Stimulated activated CD8-positive, alpha-beta memory T cell treated with anti-CD3 and anti-CD28 coated beads, Interleukin-7, amount 100 ng/mL, for 24 hours (primary cell): Measurements from ENCODE around the gene RSRC2.
A peak's percentile ranks its signal among the peaks of the same experiment; 100 is the strongest.
"Not testable (repeated sequence)": the region's sequence is repeated elsewhere in the genome, so short reads cannot be mapped to it uniquely, and the experiment has no call there.

ENCODE experiments used
- DNase-seq: peaks from one replicate; pipeline ENCODE4 v3.0.0-alpha.2; 2020; ENCODE audit warnings: low read depth

The RSRC2 gene

DNA sequence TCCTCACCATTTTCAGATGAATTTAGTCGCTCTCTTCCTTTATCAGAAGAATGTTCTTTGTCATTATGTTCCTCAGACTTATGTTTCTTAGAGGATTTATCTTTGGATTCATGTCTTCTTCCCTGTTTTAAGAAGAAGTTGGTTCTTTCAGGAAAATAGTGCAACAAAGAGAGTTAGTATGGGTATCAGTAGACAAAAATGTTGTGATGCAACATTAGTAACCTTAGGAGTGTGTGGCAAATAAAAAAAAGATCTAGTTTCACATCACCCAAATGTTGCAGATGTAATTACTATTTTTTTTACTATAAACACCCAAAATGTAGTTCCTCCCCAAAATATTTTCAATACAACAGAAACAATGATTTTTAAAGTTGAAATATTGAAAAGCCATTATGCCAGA is 7.8 kb downstream of the RSRC2 start:
- DNase-seq: no peak

DNA sequence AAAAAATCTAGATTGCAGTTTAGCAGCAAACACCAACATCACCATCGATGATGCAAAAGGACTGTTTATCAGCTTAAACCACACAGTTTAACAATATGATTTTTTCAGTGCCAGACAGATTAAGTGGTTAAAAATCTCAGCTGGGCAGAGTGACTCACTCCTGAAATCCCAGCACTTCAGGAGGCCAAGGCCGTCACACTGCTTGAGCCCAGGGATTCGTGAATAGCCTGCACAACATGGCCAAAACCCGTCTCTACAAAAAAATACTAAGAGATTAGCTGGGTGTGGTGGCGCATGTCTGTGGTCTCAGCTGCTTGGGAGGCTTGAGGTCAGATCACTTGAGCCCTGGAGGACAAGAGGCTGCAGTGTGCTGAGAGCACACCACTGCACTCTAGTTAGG is 8.9 kb downstream of the RSRC2 start:
- no peak for DNase-seq

- no peak for DNase-seq
These were observed 10.0 kb downstream of the RSRC2 start for GRCh38 chr12:122516544-122517361.

DNA sequence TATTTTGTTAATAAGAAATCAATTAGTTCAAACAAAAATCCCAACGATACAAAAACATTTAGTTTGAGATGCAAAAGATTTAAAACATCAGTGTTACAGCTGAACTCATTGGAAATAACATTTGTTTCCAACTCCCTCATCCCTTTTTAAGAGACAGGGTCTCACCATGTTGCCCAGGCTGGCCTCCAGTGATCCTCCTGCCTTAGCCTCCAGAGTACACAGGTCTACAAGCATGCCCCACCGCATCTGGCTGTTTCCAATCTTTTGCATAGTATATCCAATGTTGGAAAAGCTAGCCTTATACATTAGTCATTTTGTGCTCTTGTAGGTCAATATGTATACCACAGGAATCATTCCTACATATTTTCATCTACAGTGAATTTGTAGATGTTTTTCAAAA is 11.5 kb downstream of the RSRC2 start:
- no peak for DNase-seq

DNA sequence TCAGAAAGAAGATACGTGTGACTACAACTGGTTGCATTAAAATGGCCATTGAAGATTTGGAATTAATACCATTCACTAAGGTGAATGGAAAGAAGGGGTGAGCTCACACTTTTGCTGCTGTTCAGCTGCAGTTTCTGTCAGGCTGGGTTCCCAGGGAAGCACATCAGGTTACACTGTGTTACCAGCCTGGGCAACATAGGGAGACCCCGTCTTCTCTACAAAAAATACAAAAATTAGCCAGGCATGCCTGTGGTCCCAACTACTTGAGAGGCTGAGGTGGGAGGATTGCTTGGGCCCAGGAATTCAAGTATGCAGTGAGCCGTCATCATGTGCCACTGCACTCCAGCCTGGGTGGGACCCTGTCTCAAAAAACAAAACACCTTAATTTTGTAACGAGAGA is 13.1 kb downstream of the RSRC2 start:
- DNase-seq: no peak

- DNase-seq: not testable (repeated sequence)
These were observed 13.7 kb downstream of the RSRC2 start for GRCh38 chr12:122513028-122513427.

GRCh38 chr12:122508163-122508562 is 18.6 kb downstream of the RSRC2 start:
- no peak for DNase-seq

DNA sequence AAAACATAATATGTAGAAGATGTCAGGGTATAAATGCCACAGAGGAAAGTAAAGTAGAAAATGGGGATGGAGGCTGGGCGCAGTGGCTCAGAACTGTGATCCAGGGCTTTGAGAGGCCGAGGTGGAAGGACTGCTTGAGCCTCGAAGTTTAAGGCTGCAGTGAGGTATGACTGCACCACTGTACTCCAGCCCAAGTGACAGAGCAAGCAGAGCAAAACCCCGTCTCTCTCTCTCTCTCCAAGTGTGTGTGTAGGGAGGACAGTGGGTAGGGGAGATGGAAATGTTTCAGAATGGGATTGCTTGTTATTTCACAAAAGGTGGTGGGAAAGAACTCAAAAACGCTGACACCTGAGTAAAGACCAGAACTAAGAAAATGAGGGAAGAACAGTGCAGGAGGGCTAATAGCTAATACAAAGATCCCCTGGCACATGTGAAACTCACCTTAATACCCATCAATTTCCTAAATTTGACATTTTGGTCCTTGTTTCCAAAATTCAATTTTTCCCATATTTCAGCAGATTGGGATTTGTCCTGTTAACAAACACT is 20.3 kb downstream of the RSRC2 start:
- DNase-seq: no peak

GRCh38 chr12:122505419-122506051 is 21.2 kb downstream of the RSRC2 start:
- no peak for DNase-seq

- DNase-seq: no peak
These were observed 22.7 kb downstream of the RSRC2 start for GRCh38 chr12:122503783-122504590.

DNA sequence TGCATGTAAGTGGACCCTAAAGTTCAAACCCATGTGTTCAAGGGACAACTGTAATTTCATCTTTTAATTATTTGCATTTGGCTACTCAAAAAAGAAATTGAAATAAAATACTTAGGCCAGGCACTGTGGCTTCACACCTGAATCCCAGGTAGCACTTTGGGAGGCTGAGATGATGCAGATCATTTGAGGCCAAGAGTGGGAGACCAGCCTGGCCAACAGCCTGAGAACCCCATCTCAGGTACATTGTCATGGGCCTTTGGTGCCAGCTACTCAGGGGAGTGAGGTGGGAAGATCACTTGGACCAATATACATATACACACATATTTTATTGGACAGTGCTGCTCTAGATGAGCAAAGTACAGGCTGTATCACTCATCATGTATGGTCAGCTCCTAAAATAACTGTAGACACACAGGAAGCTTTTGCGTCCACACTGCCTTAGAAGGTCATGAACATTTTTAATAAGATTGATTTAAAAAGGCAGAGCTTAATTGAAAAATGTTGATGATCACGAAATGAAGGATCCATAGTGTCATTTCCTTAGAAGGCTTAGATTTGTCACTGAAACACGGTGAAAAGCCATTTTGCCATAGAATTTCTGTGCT is 23.5 kb downstream of the RSRC2 start:
- no peak for DNase-seq

DNA sequence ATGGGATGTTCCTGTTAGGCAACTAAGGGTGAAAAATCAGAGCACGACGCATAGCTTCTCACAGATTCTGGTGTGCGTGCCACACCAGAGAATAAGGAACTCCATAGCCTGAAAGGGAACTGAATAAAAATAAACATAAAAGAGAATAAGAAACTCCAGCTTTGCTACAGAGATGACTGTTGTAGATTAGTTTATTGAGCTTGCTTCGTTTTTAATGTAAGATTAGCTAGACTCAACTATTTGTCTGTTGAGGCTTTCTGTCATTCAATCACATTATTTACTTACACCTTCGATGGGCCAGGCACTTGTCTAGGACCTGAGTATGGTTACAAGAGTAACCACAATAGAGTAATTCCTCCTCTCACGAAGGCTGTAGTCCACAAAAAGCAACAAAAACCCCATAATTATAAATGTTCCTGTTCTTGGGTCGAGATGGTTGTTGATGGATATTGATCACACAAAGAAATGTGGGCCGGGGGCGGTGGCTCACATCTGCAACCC is 25.2 kb downstream of the RSRC2 start:
- DNase-seq: no peak

DNA sequence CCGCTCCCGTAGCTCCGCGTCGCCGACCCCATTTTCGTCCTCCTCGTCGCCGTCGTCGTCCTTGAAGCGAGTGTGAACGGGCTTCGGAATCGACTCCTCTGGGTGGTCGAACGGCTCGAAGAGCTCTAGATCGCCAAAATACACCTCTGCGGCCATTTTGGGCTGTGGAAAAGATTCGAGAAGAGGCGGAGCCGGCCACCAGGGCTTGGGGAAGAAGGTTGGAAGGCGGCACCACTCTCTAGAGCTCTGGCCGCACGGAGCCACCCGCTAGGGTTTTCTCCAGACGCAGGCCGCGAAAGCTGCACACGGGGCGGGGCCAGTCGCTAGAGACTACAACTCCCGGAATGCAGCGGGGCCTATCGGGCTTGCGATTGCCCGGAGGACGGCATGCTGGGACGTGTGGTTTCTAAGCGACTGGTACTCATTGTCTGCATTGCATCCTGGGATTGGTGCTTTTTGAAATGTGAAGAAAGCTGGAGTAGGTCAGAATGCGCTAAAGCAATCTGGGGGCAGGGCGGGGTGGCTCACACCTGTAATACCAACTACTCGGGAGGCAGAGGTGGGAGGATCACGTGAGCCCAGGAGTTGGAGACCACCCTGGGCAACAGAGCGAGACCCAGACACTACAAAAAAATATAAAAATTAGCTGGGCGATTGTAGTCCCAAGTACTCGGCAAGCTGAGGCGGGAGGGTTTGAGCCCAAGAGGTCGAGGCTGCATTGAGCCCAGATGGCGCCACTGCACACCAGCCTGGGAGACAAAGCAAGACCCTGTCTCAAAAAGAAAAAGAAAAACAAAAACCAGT is 25.8 kb downstream of the RSRC2 start, which contains the start of gene ZCCHC8:
ZCCHC8 (minus strand) TSS at position 248 of the 804 bp plus-strand sequence; CDS start at position 156, 92 bp downstream.
- DNase-seq: peak; percentile 91

DNA sequence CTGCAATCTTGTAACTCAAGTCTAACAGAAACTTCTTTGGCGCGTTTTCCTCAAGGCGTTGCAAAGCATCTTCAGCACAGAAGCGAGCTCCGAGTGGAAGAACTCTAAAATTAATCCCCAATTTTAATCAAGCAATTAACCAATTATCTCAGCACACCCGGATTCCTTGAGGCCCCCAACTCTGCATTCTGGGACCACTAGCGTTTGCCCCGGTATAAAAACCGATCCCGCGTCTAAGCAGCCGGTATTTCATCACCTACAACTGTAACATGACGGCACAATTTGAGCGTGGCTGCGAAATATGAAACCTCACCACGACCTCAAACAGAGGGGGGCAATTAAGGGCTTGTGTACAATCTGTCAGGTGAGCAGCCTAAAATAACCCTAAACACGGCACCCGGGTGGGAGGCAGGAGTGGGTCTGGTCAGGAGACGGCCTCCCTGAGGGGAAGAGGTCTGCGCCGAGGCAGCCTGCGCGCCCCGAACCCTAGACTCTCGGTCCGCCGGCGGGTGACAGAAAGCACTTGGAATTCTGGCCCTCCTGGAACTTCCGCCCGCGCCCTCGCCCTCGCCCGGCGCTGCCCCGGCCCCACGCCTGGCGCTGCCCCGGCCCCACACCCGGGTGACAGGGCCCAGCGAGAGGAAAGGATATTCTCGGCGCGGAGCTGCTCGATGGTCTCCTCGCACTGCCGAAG is 26.6 kb downstream of the RSRC2 start:
- no peak for DNase-seq

DNA sequence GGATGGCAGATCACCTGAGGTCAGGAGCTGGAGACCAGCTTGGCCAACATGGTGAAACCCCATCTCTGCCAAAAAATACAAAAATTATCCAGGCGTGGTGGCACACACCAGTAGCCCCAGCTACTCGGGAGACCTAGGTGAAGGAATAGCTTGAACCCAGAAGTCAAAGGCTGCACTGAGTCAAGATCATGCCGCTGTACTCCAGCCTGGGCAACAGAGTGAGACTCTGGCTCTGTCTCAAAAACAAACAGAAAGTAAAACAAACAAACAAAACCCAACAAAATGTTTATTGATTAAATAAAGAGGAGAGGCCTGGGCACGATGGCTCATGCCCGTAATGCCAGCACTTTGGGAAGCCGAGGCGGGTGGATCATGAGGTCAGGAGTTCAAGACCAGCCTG is 31.5 kb downstream of the RSRC2 start:
- no peak for DNase-seq

GRCh38 chr12:122493222-122493621 is 33.5 kb downstream of the RSRC2 start:
- not testable (repeated sequence) for DNase-seq

DNA sequence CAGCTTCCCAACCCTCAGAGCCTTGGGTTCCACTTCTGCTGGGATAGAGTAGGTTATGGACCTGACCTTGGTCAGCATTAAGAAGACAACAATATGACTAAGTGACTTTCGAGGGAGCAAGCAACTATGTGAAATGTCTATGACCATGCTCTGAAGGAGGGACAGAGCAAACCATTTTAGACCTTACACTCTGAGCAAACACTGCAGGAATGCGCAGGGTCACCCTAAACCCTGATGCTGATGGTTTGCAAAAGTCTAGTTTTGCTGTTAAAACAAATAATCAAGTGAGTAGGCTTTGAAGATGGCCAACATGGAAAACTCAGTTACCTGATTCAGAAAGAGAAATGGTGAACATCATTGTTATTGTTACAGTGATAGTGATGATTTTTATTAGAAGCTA is 34.7 kb downstream of the RSRC2 start:
- DNase-seq: no peak

DNA sequence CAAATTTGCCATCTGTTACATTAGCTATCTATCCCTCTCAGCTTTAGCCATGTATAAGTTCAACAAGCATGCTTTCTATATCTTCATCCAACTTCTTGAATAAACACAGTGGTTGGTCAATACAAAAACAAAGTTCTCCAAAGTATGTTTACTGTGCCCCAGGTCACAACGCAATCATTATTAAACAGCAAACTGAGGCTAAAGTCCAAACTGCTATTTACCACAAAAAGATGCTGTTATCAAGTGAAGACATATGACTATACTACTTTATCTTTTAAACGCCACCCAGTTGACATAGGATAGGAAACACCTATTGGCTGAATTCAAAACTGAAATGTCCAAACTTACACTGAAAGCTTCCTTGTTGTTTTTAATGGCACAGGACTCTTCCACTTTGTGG is 37.7 kb downstream of the RSRC2 start:
- no peak for DNase-seq

DNA sequence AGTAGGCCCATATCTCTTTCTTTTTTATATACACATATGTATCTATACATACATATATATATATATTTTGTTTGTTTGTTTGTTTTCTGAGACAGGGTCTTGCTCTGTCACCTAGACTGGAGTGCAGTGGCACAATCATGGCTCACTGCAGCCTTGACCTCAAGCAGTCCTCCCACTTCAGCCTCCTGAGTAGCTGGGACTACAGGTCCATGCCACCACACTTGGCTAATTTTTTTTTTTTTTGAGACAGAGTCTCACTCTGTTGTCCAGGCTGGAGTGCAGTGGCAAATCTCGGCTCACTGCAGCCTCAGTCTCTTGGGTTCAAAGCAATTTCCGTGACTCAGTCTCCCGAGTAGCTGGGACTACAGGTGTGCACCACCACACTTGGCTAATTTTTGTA is 38.9 kb downstream of the RSRC2 start:
- not testable (repeated sequence) for DNase-seq

DNA sequence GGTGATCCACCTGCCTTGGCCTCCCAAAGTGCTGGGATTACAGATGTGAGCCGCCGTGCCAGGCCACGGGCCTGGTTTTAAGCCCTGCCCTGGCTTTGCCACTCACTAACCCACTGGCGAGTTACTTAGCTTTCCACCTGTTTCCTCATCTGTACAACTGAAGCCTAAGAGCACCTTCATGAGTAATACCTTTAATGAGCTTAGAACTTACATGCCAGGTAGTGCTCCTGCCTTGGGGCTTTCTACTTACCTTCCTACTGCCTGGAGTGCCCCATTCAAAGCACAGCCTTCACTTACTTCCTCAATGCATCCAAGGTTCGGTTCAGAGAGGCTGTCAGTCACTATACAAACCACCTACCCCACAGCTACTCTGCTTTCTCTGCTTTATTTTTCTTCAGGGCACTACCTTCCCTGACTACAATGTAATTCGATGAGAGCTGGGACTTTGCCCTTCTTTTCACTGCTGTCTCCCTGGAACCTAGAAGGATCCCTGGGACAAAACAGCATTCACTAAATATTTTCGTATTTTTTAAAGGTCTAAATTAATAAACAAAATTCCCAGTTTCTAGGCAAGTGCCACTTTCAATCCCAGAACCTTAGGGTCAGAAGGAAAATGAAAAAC is 39.8 kb downstream of the RSRC2 start:
- no peak for DNase-seq
